Activated naive CD4-positive, alpha-beta T cell (primary cell): ENCODE results near the gene SGCA.

Experiments
- DNase-seq, 4 experiments: peaks; one replicate each; lab custom pipeline; 2025; lab: John Stamatoyannopoulos, UW

The SGCA gene

GRCh38 chr17:50181591-50182560 lies 16.1 kb downstream of the SGCA start:
- no peak for DNase-seq

- DNase-seq = no peak
Measured at GRCh38 chr17:50182783-50183420, 17.1 kb downstream of the SGCA start.

- no peak for DNase-seq
Measured at GRCh38 chr17:50183421-50183994, 17.7 kb downstream of the SGCA start.

- no peak for DNase-seq
Measured at GRCh38 chr17:50184064-50184463, 18.3 kb downstream of the SGCA start.

GRCh38 chr17:50184611-50185398 lies 19.0 kb downstream of the SGCA start:
- no peak for DNase-seq

GRCh38 chr17:50185631-50186471 lies 20.0 kb downstream of the SGCA start:
- no peak for DNase-seq

- DNase-seq = no peak
Measured at GRCh38 chr17:50186661-50187393, 21.0 kb downstream of the SGCA start.

- no peak for DNase-seq
Measured at GRCh38 chr17:50187394-50187725, 21.6 kb downstream of the SGCA start.

- DNase-seq = no peak
Measured at GRCh38 chr17:50187751-50188530, 22.1 kb downstream of the SGCA start.

GRCh38 chr17:50188531-50188920 lies 22.7 kb downstream of the SGCA start:
- DNase-seq = no peak

GRCh38 chr17:50188921-50189549 lies 23.2 kb downstream of the SGCA start:
- DNase-seq = no peak

- DNase-seq = no peak
Measured at GRCh38 chr17:50189550-50190292, 23.9 kb downstream of the SGCA start.

- no peak for DNase-seq
Measured at GRCh38 chr17:50190293-50190602, 24.4 kb downstream of the SGCA start.

- no peak for DNase-seq
Measured at GRCh38 chr17:50190603-50191358, 25.0 kb downstream of the SGCA start.

- no peak for DNase-seq
Measured at GRCh38 chr17:50191359-50192143, 25.7 kb downstream of the SGCA start.

- DNase-seq = no peak
Measured at GRCh38 chr17:50192144-50192617, 26.4 kb downstream of the SGCA start.
